SU-DHL-6 (cell line): ENCODE data around the gene TMED8.

Experiments used
- CTCF ChIP-seq: fragments of 200-600 bp; sonication (generic); IDR thresholded peaks from one replicate; pipeline ENCODE4 v1.5.1; 2017; ENCODE audit warnings: antibody characterized with exemption, mild to moderate bottlenecking, low read length, moderate library complexity; ENCODE audit not compliant: insufficient read depth, poor library complexity, severe bottlenecking
- EZH2phosphoT487 ChIP-seq: fragments of 200-600 bp; sonication (generic), shearing (Covaris generic); conservative IDR thresholded peaks from 2 replicates; pipeline ENCODE4 v1.6.1; 2018; ENCODE audit warnings: mild to moderate bottlenecking, antibody characterized with exemption, low read length, moderate library complexity, mixed read lengths

GRCh38 chr14:77407158-77407557 lies 30.3 kb upstream of the TMED8 start:
- no peak for TF ChIP-seq CTCF
- no peak for TF ChIP-seq EZH2phosphoT487
